A673 (cell line): Measurements from ENCODE around the gene RAPGEF2. TPM values are rescaled to one million over a fixed set of nuclear protein-coding genes. Genes with fewer than 3 reads are reported as not detected.
"Not testable (repeated sequence)": the region's sequence is repeated elsewhere in the genome, so short reads cannot be mapped to it uniquely, and the experiment has no call there.

Experiments
- BruUV-seq: library from RNA; stranded (reverse); fragments of 400-500 nt; replicated peaks from 2 replicates; lab custom pipeline; 2021; lab: Mats Ljungman, UMichigan
- CTCF ChIA-PET: fragments of 300-600 bp; sonication (Branson Sonifier 250); formaldehyde crosslinking; loops from one replicate; lab custom pipeline; 2022; ENCODE audit warnings: antibody characterized with exemption; lab: Charles Lee
- POLR2A ChIA-PET: fragments of 300-600 bp; sonication (Branson Sonifier 250); formaldehyde crosslinking; loops from one replicate; lab custom pipeline; 2022; ENCODE audit warnings: antibody characterized with exemption; ENCODE audit not compliant: low non-redundant PET; lab: Charles Lee
- DNase-seq: peaks from one replicate; pipeline ENCODE4 v3.0.0-alpha.2; 2015; ENCODE audit warnings: low spot score
- H3K27ac ChIP-seq: fragments of 200-600 bp; sonication (generic); 2 replicates; pipeline ENCODE4 v1.5.1; 2016; ENCODE audit warnings: mixed run types, low read depth, mild to moderate bottlenecking, mixed read lengths, antibody characterized with exemption, low read length; ENCODE audit not compliant: poor library complexity, severe bottlenecking
- H3K27me3 ChIP-seq: fragments of 200-600 bp; sonication (generic); replicated peaks from 2 replicates; pipeline ENCODE4 v1.6.1; 2017; ENCODE audit warnings: mixed run types, low read depth, mild to moderate bottlenecking, mixed read lengths, antibody characterized with exemption, low read length; ENCODE audit not compliant: insufficient read depth, poor library complexity
- H3K36me3 ChIP-seq: fragments of 200-600 bp; sonication (generic); 2 replicates; pipeline ENCODE4 v1.6.1; 2016; ENCODE audit warnings: mixed run types, mild to moderate bottlenecking, mixed read lengths, antibody characterized with exemption, low read length; ENCODE audit not compliant: insufficient read depth, poor library complexity, severe bottlenecking
- H3K4me1 ChIP-seq: fragments of 200-600 bp; sonication (generic); 2 replicates; pipeline ENCODE4 v1.6.1; 2017; ENCODE audit warnings: mixed run types, mild to moderate bottlenecking, mixed read lengths, antibody characterized with exemption, low read length; ENCODE audit not compliant: insufficient read depth, poor library complexity, severe bottlenecking
- H3K4me3 ChIP-seq: fragments of 200-600 bp; sonication (generic); 2 replicates; pipeline ENCODE4 v1.5.1; 2016; ENCODE audit warnings: low read depth, mixed run types, mild to moderate bottlenecking, mixed read lengths, low read length; ENCODE audit not compliant: poor library complexity, severe bottlenecking
- H3K9me3 ChIP-seq: fragments of 200-600 bp; sonication (generic); 2 replicates; pipeline ENCODE4 v1.6.1; 2016; ENCODE audit warnings: mixed run types, low read depth, mild to moderate bottlenecking, mixed read lengths, antibody characterized with exemption, low read length; ENCODE audit not compliant: poor library complexity, severe bottlenecking
- EZH2 ChIP-seq: fragments of 200-600 bp; sonication (generic); IDR thresholded peaks from 2 replicates; pipeline ENCODE4 v1.6.1; 2017; ENCODE audit warnings: borderline replicate concordance, low read depth, mild to moderate bottlenecking, mixed read lengths, antibody characterized with exemption, low read length; ENCODE audit not compliant: poor library complexity, severe bottlenecking
- intact Hi-C: fragments of 100-400 bp; cut with micrococcal nuclease; formaldehyde crosslinking; loops from one replicate; pipeline ENCODE4 v1.10.0; 2022; ENCODE audit not compliant: unreplicated experiment
- total RNA-seq: library from RNA; stranded (reverse); gene quantifications from 2 replicates; pipeline ENCODE4 v1.2.3, GENCODE V29; 2021
- TF ChIP-seq, protein P1 (sequence below): fragments of 300-800, 200-600 bp; sonication (generic); conservative IDR thresholded peaks from 2 replicates; pipeline ENCODE4 v1.5.1; 2017; ENCODE audit warnings: low read depth, mild to moderate bottlenecking, antibody characterized with exemption, low read length, moderate library complexity, mixed read lengths

RAPGEF2 gene
- total RNA-seq, 1 experiment from 2014 or later: 31.9 TPM

DNA sequence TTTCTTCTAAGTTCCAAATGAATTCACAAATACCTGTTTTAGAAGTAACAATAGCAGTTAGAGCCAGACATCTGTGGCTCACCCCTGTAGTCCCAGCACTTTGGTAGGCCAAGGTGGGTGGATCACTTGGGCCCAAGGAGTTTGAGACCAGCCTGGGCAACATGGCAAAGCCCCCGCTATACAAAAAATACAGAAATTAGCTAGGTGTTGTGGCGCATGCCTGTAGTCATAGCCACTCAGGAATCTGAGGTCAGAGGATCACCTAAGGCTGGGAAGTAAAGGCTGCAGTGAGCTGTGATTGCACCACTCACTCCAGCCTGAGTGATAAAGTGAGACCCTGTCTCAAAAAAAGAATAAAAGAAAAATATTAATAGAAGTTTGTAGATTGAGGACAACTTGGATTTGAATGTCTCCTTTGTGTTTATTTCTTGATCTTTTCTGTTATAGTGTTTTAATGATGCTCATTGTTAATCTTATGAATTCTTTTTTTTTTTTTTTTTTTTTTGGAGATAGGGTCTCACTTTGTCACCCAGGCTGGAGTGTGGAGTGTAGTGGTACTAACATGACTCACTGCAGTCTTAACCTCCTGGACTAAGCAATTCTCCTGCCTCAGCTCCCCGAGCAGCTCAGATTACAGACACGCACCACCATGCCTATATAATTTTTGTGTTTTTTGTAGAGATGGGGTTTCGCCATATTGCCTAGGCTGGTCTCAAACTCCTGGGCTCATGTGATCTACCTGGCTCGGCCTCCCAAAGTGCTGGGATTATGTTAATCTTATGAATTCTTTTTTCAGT lies 30.7 kb upstream of the RAPGEF2 start:
- BruUV-seq: no TSS peak
- POLR2A ChIA-PET: interaction anchor here (0.6 kb wide), 1 partner anchor 43 kb away, joined by 4 read pairs; no protein-coding TSS in a partner anchor
- Histone ChIP-seq H3K4me3 (no peak overlapping the region), H3K4me1 (no peaks in the 10 kb centered on the region), H3K27ac (no peak overlapping the region), H3K27me3 (no peaks in the 10 kb centered on the region), H3K36me3 (no peaks in the 10 kb centered on the region), H3K9me3 (no peaks in the 10 kb centered on the region)
- TF ChIP-seq EZH2: no peak
- TF ChIP-seq, protein P1, sequence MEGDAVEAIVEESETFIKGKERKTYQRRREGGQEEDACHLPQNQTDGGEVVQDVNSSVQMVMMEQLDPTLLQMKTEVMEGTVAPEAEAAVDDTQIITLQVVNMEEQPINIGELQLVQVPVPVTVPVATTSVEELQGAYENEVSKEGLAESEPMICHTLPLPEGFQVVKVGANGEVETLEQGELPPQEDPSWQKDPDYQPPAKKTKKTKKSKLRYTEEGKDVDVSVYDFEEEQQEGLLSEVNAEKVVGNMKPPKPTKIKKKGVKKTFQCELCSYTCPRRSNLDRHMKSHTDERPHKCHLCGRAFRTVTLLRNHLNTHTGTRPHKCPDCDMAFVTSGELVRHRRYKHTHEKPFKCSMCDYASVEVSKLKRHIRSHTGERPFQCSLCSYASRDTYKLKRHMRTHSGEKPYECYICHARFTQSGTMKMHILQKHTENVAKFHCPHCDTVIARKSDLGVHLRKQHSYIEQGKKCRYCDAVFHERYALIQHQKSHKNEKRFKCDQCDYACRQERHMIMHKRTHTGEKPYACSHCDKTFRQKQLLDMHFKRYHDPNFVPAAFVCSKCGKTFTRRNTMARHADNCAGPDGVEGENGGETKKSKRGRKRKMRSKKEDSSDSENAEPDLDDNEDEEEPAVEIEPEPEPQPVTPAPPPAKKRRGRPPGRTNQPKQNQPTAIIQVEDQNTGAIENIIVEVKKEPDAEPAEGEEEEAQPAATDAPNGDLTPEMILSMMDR: no peak
- intact Hi-C loops: no loop called here
- no peak for DNase-seq
- CTCF ChIA-PET: no interaction called here

DNA sequence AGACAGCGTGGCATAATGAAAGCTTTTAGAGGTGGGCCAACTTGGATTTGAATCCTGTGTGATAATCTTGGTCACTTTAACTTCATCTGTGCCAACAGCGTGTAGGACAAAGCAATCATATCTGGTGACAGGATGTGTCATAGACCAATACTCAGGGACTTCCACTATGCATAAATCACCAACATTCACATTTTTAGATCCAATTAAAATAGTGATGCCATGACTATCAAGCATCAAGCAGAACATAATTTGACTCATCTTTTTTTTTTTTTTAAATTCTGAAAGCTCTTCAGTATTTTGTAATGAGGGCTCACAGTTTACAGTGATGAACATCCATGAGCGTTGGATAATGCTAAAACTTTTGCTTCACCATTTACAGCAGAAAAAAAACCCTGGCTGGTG lies 27.3 kb upstream of the RAPGEF2 start:
- POLR2A ChIA-PET: interaction anchor here (0.6 kb wide), 1 partner anchor 104 kb away, joined by 4 read pairs; no protein-coding TSS in a partner anchor
- H3K36me3 ChIP-seq: no peaks in the 10 kb centered on the region
- TF ChIP-seq EZH2: no peak
- TF ChIP-seq, protein P1: no peak

DNA sequence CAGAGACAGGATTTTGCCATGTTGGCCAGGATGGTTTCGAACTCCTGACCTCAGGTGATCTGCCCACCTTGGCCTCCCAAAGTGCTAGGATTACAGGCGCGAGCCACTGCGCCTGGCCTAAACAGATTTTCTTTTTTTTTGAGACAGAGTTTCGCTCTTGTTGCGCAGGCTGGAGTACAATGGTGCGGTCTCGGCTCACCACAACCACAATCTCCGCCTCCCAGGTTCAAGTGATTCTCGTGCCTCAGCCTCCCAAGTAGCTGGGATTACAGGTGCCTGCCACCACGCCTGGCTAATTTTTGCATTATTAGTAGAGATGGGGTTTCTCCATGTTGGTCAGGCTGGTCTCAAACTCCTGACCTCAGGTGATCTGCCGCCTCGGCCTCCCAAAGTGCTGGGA lies 25.9 kb upstream of the RAPGEF2 start:
- H3K9me3 ChIP-seq, H3K36me3 ChIP-seq, BruUV-seq, H3K4me1 ChIP-seq, H3K27me3 ChIP-seq, H3K4me3 ChIP-seq, intact Hi-C loops, DNase-seq, POLR2A ChIA-PET, H3K27ac ChIP-seq, CTCF ChIA-PET: not testable (repeated sequence)

More for the DNA sequence above, 27.3 kb upstream of the RAPGEF2 start:
- no TSS peak for BruUV-seq
- intact Hi-C loops: no loop called here
- H3K4me1 ChIP-seq: no peaks in the 10 kb centered on the region
- H3K9me3 ChIP-seq: no peaks in the 10 kb centered on the region
- DNase-seq: peak; percentile 59
- CTCF ChIA-PET: no interaction called here
- no peak overlapping the region for H3K4me3 ChIP-seq
- no peaks in the 10 kb centered on the region for H3K27me3 ChIP-seq
- no peak overlapping the region for H3K27ac ChIP-seq
